Measurements from ENCODE around the gene SCN4A.

SCN4A gene

DNA sequence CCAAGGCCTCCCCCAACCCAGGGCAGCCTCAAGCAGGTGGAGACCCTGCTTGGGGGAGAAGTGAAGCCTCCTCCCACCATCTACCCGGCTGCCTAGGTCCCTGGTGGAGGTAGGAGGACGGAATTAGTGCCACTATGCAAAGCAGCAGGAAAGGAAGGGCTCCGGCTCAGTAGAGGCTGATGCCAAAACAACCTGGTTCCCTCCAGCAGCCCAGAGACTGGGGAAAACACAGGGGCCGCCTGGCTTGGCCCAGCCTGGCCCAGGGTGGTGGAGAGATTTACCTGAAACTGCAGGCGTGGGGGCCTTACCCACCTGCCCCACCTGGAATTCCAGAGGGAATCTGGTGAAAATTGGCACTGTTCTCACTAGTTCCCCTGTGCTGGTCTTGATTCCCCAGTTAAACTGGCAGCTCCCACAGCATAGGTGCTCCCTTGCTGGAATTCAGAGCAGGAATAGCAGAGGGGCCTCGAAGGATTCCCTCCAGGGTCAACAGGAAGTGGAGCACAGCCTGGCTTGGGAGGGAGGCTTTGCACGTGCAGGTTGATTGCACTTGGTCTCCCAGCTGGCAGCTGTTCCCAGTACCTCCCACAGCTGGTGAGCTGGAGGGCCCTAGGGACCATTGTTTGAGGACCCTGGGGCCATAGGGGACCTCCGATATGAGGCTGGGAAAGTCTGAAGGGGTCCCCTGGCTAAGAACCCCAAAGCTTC is 45.1 kb downstream of the SCN4A start:
- no peak for TF ChIP-seq TAF1 (IDR thresholded peaks at IDR 0.05; ENCODE audit: borderline replicate concordance, insufficient read depth, low read length)
- TF ChIP-seq SIN3A (IDR thresholded peaks at IDR 0.05; ENCODE audit: borderline replicate concordance, insufficient read depth, low read length): no peak
- TF ChIP-seq POLR2AphosphoS5 (IDR thresholded peaks at IDR 0.05; ENCODE audit: low read depth, low read length): no peak
- no peak for TF ChIP-seq FOXP2 (optimal IDR thresholded peaks at IDR 0.05; ENCODE audit: borderline replicate concordance, extremely low read depth, extremely low read length, insufficient read depth)
- TF ChIP-seq, protein P1, sequence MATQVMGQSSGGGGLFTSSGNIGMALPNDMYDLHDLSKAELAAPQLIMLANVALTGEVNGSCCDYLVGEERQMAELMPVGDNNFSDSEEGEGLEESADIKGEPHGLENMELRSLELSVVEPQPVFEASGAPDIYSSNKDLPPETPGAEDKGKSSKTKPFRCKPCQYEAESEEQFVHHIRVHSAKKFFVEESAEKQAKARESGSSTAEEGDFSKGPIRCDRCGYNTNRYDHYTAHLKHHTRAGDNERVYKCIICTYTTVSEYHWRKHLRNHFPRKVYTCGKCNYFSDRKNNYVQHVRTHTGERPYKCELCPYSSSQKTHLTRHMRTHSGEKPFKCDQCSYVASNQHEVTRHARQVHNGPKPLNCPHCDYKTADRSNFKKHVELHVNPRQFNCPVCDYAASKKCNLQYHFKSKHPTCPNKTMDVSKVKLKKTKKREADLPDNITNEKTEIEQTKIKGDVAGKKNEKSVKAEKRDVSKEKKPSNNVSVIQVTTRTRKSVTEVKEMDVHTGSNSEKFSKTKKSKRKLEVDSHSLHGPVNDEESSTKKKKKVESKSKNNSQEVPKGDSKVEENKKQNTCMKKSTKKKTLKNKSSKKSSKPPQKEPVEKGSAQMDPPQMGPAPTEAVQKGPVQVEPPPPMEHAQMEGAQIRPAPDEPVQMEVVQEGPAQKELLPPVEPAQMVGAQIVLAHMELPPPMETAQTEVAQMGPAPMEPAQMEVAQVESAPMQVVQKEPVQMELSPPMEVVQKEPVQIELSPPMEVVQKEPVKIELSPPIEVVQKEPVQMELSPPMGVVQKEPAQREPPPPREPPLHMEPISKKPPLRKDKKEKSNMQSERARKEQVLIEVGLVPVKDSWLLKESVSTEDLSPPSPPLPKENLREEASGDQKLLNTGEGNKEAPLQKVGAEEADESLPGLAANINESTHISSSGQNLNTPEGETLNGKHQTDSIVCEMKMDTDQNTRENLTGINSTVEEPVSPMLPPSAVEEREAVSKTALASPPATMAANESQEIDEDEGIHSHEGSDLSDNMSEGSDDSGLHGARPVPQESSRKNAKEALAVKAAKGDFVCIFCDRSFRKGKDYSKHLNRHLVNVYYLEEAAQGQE (IDR thresholded peaks at IDR 0.05; ENCODE audit: insufficient read depth in 1 of 2, low read depth in 2 of 2, low read length in 2 of 2): no peak

DNA sequence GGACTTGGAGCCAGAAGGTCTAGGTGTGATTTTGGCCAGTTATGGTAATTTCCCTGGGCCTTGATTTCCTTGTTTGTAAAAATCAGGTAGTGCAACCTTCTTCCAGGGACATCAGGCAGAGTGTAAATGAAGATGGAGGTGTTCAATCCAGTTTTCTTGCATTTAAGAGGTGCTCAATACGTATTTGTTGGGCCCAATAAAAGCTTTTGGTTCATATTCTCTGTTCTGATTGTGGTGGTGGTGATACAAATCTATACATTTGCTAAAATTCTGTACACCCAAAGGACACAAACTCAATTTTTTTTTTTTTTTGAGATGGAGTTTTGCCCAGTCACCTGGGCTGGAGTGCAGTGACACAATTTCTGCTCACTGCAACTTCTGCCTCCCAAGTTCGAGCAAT is 46.6 kb downstream of the SCN4A start:
- no peak for TF ChIP-seq POLR2AphosphoS5 (IDR thresholded peaks at IDR 0.05; ENCODE audit: low read depth, low read length)
- no peak for TF ChIP-seq TAF1 (IDR thresholded peaks at IDR 0.05; ENCODE audit: borderline replicate concordance, insufficient read depth, low read length)
- TF ChIP-seq, protein P1 (IDR thresholded peaks at IDR 0.05; ENCODE audit: insufficient read depth in 1 of 2, low read depth in 2 of 2, low read length in 2 of 2): no peak
- TF ChIP-seq FOXP2 (optimal IDR thresholded peaks at IDR 0.05; ENCODE audit: borderline replicate concordance, extremely low read depth, extremely low read length, insufficient read depth): no peak
- TF ChIP-seq SIN3A (IDR thresholded peaks at IDR 0.05; ENCODE audit: borderline replicate concordance, insufficient read depth, low read length): no peak

DNA sequence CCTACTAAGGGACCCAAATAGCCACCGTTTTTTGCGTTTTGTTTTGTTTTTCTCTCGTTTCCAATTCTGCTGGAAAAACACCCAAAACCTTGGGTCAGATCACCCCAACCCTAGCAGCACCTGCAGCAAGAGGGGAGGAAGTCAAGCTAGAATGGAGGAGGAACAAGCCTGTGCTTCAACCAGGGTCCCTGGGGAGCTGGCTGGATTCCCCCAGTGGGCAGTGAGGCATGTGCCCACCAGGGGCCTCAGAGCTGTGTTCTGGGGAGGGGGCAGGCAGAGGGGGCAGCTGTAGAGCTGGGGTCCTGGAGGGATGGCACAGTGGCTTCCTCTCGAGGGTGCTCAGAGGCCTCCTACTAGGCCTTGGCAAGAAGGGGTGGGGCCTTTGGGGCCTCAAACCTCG is 47.1 kb downstream of the SCN4A start:
- TF ChIP-seq, protein P1 (IDR thresholded peaks at IDR 0.05; ENCODE audit: insufficient read depth in 1 of 2, low read depth in 2 of 2, low read length in 2 of 2): no peak
- TF ChIP-seq POLR2AphosphoS5 (IDR thresholded peaks at IDR 0.05; ENCODE audit: low read depth, low read length): no peak
- no peak for TF ChIP-seq TAF1 (IDR thresholded peaks at IDR 0.05; ENCODE audit: borderline replicate concordance, insufficient read depth, low read length)
- no peak for TF ChIP-seq SIN3A (IDR thresholded peaks at IDR 0.05; ENCODE audit: borderline replicate concordance, insufficient read depth, low read length)
- no peak for TF ChIP-seq FOXP2 (optimal IDR thresholded peaks at IDR 0.05; ENCODE audit: borderline replicate concordance, extremely low read depth, extremely low read length, insufficient read depth)

DNA sequence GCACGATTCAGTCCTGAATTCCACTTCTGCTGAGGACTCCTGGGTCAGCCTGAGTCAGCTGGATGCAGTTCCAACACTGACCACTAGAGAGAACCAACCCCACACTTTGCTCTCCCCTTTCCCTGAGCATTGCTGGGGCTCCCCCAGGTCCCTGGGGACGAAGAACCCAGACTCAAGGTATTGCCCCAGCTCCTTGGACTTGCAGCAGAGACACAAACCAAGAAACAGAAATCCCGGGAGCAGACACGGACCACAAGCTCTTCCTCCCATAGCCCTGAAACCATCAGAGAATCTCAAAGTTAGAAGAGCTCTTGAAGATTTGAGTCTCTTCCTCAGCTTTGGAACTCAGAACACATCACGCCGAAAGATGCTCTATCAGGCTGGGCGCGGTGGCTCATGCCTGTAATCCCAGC is 53.4 kb downstream of the SCN4A start:
- no peak for TF ChIP-seq FOXP2 (optimal IDR thresholded peaks at IDR 0.05; ENCODE audit: borderline replicate concordance, extremely low read depth, extremely low read length, insufficient read depth)
- TF ChIP-seq POLR2AphosphoS5 (IDR thresholded peaks at IDR 0.05; ENCODE audit: low read depth, low read length): no peak
- TF ChIP-seq SIN3A (IDR thresholded peaks at IDR 0.05; ENCODE audit: borderline replicate concordance, insufficient read depth, low read length): no peak
- TF ChIP-seq, protein P1 (IDR thresholded peaks at IDR 0.05; ENCODE audit: insufficient read depth in 1 of 2, low read depth in 2 of 2, low read length in 2 of 2): no peak
- TF ChIP-seq TAF1 (IDR thresholded peaks at IDR 0.05; ENCODE audit: borderline replicate concordance, insufficient read depth, low read length): no peak

All from PFSK-1 (cell line).